HG02840 (cell line): ENCODE measurements around the gene ASTN2.

Experiments used
- ATAC-seq: cut with Tn5 transposase; IDR thresholded peaks from one replicate; pipeline ENCODE4 v1.9.1; 2021; ENCODE audit warnings: mild to moderate bottlenecking, moderate library complexity, moderate number of reproducible peaks; ENCODE audit not compliant: unreplicated experiment, low FRiP score

Gene ASTN2

DNA sequence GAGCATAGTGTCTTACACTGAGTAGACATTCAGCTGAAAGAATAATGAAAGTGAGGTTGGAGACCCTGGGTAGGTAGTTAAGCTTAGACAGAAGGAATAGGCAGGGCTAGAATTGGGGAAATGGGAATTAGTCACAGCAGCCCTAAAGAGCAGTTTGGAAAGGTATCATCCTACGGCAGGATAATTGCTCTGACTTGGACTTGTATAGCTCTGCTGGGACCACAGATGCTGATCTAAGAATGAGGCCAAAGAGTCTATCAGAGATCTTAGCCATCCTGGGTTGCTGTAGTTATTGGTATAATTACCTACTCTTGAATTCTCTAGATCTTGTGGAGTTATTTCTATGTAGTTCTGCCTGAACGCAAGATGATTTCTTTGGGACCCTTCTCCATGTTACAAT, 288.0 kb downstream of the ASTN2 start:
- ATAC-seq: no peak

GRCh38 chr9:117125531-117125930, 289.3 kb downstream of the ASTN2 start:
- ATAC-seq: no peak

DNA sequence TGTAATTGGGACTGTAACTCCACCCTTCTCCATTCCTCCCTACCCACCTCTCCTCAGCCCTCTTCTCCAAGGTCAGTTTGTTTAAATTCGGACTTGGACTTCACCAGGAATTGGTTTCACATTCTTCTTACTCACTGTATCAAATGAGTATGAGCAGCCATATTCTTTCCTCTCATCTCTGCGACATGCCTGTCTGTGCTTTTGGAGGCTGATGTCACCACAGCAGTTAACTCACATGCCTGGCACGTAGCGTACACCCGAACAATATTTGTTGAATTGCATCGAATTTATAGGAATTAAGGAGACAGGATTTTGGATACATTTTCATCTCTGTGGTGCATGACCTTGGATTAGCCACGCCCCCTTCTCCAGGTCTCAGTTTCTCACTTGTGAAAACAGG, 291.1 kb downstream of the ASTN2 start:
- ATAC-seq: no peak

DNA sequence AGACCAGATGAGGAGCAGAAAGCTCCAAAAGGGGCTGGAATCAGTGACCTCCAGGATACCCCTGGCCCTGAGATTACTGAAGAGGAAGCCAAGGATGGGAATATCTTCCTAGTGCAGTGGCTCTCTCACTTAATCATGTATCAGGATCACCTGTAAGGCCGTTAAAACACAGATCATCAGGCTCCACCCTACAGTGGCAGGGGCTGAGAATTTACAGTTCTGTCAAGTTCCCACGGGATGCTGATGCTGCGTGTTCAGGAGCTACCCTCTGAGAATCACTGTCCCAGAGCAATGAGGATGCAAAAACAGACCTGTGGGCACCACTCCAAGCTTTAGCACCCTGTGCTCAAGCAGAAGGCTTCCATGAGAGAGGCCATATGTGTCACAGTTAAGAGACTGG, 291.9 kb downstream of the ASTN2 start:
- ATAC-seq: no peak

GRCh38 chr9:117122102-117122501, 292.8 kb downstream of the ASTN2 start:
- ATAC-seq: no peak

- ATAC-seq: no peak
Observed at GRCh38 chr9:117121316-117121715, 293.5 kb downstream of the ASTN2 start.

- ATAC-seq: no peak
Observed at GRCh38 chr9:117120061-117120460, 294.8 kb downstream of the ASTN2 start.

DNA sequence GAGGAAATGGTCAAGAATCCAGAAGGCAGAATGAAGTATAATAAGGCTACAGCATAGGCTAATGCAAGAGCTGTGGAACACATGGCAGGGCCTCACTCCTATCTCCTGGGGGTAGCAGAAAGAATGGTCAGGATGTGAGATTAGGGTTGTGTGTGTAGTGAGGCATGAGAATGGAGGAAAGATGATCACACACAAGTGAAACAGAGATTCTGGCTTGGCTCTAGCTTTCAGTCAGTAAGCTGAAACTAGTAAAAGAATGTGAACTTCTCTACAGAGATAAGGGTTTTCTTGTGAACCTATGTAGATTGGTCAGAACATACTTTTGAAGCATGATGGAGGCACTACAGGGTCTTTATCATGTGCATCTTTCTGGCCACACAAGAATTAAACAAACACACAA, 298.8 kb downstream of the ASTN2 start:
- ATAC-seq: no peak

DNA sequence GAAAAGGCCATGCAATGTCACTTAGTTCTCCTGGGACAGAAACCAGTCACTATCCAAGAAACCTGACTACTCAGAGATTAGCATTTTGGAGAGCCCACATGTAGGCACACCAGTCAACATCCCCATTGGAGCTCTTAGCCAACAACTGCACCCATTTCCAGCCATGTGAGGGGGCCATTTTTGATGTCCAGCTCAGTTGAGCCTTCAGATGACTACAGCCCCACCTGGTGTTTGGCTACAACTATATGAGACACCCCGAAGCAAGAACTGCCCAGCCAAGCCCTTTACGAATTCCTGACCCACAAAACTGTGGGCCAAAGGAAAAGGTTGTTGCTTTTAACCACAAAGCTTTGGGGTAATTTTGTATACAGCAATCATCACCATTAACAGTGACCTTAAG, 300.1 kb downstream of the ASTN2 start:
- no peak for ATAC-seq

DNA sequence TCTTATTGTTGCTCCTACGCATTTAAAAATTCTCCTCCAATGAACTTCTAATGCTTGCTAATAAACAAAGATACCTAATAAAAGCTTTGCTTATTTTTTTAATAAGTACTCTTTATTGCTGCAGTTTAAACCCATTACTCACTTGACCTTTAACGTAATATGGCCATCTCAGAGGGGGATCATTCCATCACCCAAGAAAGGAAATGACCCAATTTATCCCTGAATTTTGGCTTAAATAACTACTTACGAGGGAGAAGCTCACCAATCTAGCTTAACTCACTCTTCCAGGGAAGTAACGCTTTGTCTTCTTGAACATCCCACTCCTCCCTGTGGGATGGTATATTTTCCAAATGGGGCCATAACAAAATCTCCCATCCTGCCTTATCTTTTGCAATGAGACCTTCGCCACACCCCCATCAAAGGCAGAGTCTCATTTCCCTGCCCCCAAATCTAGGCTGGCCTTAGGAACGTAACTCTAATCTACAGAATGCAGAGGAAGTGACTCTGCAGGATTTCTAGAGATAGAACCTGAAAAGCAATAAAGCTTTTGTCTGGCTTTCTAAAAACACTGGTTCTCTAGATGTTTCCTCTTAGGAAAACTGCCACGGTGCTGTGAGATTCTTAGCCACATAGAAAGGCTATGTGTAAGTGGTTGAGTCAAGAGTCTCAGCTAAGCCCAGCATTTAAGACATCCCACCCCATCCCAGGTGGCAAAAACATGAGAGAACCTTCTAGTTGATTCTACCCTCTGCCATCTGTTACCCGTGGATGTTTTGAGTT, 310.0 kb downstream of the ASTN2 start:
- ATAC-seq: no peak

DNA sequence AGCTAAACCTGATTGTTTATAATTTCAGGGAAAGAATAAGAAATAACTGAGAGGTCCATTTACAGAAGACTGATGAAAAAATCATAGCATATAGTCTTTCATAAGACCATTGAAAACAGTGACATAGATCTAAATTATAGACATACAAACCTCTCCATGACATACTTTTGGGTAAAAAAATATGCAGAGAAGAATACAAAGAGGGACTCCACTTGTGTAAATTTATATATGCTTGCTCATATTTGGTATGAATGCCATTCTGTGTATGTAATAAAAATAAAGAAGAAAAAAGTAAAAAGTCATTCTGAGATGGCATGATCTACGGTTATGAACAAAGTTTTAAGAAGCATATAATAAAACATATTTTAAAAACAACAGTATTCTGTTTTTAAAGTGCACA, 310.7 kb downstream of the ASTN2 start:
- ATAC-seq: no peak

GRCh38 chr9:117103438-117104110, 311.3 kb downstream of the ASTN2 start:
- ATAC-seq: no peak

GRCh38 chr9:117101008-117101407, 313.8 kb downstream of the ASTN2 start:
- ATAC-seq: no peak

DNA sequence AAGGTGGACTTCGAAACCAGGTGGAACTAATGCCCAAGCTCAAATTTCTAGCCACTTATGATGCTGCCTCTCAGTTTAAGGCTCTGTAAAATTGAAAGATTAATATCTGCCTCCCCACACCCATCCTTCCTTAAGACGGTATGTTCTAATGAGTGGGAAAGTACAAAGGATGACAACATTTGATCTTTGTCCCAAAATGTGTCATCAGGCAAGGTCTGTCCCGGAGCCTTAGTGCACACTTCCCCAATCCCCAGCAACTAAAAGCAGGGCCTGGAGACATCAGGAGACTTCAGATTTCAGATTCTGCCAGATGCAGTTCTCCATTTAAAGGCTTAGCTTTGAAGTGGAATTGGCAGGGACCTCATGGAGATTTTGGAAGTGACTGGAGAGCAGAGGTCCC, 316.5 kb downstream of the ASTN2 start:
- no peak for ATAC-seq

GRCh38 chr9:117097761-117098160, 317.1 kb downstream of the ASTN2 start:
- ATAC-seq: no peak

GRCh38 chr9:117096138-117096537, 318.7 kb downstream of the ASTN2 start:
- no peak for ATAC-seq

GRCh38 chr9:117095081-117095480, 319.8 kb downstream of the ASTN2 start:
- no peak for ATAC-seq

DNA sequence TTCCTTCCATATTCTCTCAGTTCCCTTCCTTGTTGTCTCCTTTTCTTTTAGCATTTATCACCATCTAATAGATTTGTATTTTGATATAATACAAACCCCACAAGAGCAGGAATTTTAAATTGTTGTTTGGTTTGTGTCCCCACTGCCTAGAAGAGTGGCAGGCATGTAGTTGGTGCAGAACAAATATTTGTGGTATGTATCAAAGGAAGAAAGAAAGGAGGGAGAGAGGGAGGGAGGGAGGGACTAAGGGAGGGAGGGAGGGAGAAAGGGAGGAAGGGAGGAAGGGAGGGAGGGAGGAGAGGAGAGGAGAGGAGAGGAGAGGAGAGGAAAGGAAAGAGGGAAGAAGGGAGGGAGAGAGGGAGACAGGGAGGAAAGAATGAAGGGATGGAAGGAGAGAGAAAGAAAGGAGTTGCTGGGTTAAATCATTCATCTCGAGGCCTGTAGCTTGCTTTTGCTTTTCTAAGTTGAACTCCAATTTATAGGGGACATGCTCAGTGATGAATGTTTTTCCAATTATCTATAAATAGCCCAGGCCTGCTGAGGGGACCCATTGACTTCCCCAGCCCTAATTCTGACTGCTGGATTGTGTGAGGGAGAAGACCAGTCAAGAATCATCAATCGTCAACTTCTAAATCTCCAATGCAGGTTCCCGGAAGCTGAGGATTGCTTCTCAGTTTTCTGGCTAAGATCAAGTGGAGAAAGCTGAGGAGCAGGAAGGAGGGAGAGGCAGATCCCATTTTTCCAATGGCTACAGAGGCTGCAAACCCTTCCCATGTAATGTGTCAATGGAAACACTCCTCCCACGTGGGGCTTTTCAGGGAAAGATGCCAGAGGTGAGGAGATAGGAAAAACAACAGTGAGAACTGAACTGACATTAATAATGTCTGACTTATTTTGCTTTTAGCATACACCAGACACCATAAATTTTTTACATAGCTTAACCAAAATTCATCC, 320.7 kb downstream of the ASTN2 start:
- ATAC-seq: no peak

DNA sequence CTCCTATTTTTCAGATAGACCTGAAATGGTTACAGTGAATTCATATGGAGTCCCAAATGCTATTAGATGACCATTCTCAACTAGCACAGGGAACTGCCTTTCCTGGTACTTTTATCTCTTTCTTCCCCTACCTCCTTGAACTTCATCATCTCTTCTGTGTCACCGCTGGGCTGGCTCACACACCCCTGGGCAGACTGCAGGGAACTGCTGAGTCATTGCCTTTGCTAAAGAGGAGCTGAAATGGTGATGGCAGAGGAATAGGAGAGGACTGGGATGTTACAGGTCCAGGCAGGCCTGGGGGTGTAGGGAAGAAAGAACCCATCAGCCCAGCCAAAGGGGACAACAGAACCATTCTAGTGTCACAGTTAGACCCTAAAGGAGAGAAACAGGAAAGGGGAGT, 322.3 kb downstream of the ASTN2 start:
- ATAC-seq: no peak

GRCh38 chr9:117091529-117091928, 323.3 kb downstream of the ASTN2 start:
- no peak for ATAC-seq

GRCh38 chr9:117088786-117089185, 326.1 kb downstream of the ASTN2 start:
- ATAC-seq: no peak
